Hematopoietic multipotent progenitor cell treated with erythropoietin and hydrocortisone succinate and interleukin-3 and kit ligand, for 17 days (in vitro differentiated cells): ENCODE data around the gene RAD51B.

Source experiments
- DNase-seq: peaks from one replicate; pipeline ENCODE4 v3.0.0-alpha.2; 2015; ENCODE audit warnings: low spot score

Gene RAD51B

GRCh38 chr14:68623826-68624225 is 804.2 kb downstream of the RAD51B start:
- no peak for DNase-seq

- no peak for DNase-seq
Observed at GRCh38 chr14:68624541-68625220, 805.1 kb downstream of the RAD51B start.

GRCh38 chr14:68625366-68626090 is 805.9 kb downstream of the RAD51B start:
- DNase-seq, result no peak

- no peak for DNase-seq
Observed at GRCh38 chr14:68626386-68626785, 806.8 kb downstream of the RAD51B start.

- no peak for DNase-seq
Observed at GRCh38 chr14:68627050-68627867, 807.7 kb downstream of the RAD51B start.

- DNase-seq, result no peak
Observed at GRCh38 chr14:68627868-68628604, 808.5 kb downstream of the RAD51B start.

- DNase-seq, result no peak
Observed at GRCh38 chr14:68628605-68629310, 809.2 kb downstream of the RAD51B start.

GRCh38 chr14:68630081-68630571 is 810.5 kb downstream of the RAD51B start:
- no peak for DNase-seq

GRCh38 chr14:68630611-68631393 is 811.2 kb downstream of the RAD51B start:
- DNase-seq, result no peak

GRCh38 chr14:68631394-68632053 is 811.9 kb downstream of the RAD51B start:
- no peak for DNase-seq

- no peak for DNase-seq
Observed at GRCh38 chr14:68632054-68632895, 812.7 kb downstream of the RAD51B start.

- no peak for DNase-seq
Observed at GRCh38 chr14:68633131-68633991, 813.8 kb downstream of the RAD51B start.

GRCh38 chr14:68634332-68634731 is 814.8 kb downstream of the RAD51B start:
- no peak for DNase-seq

GRCh38 chr14:68634874-68635595 is 815.5 kb downstream of the RAD51B start:
- no peak for DNase-seq

GRCh38 chr14:68636597-68636996 is 817.0 kb downstream of the RAD51B start:
- no peak for DNase-seq

GRCh38 chr14:68637106-68638021 is 817.8 kb downstream of the RAD51B start:
- no peak for DNase-seq
